GM19193 (cell line): ENCODE results near the gene PLSCR4.

ENCODE experiments used
- POLR2A ChIP-seq: IDR thresholded peaks from 4 replicates; pipeline ENCODE4 v1.6.1; 2011; ENCODE audit not compliant: insufficient read depth, insufficient read length; ENCODE audit errors: extremely low read depth

PLSCR4 gene

DNA sequence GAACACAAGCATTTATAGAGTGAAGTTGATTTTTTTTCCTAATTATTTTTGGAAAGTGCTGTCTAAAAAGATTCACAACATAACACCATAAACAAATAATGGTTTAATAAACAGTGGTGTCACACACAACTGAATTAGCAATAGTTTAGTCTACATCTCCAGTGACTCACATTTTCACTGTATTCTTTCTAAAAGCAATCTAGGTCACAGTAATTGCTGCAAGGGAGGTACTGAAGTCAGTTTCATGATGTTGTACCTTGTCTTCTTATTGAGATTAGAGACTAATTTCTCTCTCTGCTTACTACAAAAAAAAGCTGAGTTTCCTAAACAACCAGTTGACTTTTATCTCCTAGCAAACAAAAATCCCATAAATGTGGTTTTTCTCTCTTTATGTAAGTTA lies 29.6 kb downstream of the PLSCR4 start:
- TF ChIP-seq POLR2A, result no peak

DNA sequence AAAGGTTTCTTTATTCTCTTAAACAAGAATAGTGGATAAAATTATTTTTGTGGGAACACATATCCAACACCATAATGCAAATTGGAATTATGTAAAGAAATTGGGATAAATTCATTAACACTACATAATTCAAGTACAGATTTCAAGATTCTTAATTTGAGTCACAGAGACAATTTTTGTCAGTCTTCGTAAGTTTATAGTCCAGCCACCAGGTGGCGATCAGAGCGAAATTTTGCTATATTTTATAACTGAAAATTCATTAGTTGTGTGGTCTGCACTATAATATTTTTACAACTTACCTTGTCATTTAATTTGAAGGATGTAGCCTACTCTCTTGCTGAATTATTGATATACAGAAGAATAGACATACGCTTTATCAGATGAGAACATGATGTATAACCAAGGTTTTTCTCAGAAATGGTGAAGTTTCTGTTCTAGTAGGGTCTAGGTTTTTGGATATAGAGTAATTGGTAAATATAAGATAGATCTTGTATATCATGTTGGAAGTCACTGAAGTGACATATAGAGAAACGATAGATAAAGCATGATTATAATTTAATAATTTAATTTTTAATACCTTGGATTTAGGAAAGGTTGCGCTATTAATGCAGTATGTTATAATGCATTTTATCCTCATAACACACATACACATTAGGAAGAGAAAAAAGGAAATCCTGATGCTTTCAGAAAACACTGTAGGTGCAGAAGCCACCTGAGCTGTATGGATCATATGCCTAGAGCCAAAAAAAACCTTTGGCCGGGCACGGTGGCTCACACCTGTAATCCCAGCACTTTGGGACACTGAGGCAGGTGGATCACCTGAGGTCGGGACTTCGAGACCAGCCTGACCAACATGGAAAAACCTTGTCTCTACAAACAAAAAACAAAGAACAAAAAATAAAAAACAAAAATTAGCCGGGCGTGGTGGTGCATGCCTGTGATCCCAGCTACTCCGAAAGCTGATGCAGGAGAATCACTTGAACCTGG lies 31.7 kb downstream of the PLSCR4 start:
- no peak for TF ChIP-seq POLR2A

DNA sequence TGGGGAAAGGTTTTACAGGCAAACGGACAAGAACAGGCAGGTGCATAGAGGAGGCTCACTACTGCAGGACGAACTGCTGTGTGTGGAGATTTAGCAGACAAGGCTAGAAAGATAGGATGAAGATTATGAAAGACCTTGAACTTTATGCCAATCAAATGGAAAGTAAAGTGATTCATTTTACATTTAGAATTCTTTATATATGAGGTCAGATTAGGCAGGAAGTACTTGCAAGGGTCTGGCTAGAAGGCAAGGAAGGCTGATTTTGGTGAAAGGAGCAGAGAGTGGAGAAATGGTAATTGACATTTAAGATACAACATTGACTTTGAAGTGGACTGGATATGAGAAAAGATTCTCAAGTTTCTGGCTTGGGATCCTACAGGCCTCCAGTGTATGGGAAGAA lies 33.6 kb downstream of the PLSCR4 start:
- no peak for TF ChIP-seq POLR2A

DNA sequence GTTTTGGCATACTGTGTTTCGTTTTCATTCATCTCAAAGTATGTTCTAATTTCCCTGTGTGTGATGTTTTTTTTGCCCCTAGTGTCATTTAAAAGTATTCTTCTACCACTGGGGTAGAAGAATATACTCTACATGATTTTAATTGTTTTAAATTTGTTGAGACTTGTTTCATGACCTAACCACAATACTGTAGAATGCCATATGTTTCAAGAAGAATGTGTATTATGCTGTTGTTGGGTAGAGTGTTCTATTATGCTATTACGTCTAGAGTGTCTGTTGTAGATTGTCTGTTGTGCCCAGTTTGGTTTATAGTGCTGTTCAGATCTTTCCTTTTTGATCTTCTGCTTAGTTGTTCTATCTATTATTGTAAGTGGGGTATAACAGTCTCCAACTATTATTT lies 36.4 kb downstream of the PLSCR4 start:
- no peak for TF ChIP-seq POLR2A

DNA sequence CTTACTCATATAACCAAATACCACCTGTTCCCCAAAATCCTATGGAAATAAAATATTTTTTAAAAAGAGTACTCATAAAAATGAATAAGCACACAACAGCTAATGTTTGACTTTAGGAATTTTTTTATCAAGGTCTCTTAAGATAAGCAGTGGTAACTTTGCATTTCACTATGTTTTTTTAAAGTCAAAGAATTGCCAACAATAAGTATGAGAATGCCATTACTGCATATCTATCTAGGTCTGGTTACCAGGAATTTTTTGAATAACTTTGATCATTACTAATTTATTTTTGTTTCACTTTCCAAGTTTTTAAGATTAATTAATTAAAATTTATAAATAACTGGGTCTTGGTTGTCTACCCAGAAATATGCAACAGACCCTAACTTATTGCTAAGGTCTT lies 41.5 kb downstream of the PLSCR4 start:
- TF ChIP-seq POLR2A, result no peak

DNA sequence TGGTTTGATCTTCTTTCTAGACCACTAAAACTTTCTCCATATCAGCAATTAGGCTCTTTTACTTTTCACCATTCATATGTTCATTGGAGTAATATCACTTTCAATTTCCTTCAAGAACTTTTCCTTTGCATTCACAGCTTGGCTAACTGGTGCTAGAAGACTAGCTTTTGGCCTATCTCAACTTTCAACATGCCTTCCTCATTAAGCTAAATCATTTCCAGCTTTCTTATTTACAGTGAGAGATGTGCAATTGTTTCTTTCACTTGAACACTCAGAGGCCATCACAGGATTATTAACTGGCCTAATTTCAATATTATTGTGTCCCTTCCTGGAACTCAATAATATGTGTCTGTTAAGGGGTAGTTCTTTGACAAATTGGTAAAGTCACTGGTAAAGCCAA lies 47.1 kb downstream of the PLSCR4 start:
- TF ChIP-seq POLR2A, result no peak

DNA sequence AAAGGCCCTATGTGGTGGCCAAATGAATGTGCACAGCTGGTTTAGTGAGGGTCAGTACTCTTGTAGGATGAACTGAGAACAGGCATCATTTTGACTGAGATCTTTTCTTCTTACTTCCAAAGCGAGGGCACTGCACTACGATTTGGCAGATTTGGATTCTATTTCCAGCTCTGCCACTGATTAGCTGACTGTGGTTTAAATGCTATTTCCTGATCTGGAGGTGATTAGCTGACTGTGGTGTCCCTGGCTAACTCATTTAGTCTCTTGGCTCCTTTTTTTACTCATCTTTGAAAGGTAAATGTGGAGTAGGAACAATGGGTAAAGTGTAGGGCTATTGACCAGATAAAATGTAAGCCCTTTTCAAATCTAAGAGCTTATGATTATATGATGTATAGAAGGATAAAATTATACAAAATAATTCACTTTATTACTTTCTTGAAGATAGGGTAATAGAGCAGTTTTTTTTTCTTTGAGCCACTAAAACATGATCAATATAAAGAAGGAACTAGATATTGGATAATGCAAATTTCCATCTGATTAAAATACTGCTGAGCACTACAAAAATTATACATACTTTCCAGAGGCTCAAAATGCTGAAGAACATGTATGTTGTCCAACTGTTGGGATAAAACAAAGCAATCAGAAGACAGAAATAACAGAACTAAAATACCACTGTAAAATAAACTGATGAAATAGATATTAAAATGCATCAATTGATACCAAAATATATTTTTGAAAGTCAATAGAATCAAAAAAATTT lies 50.3 kb downstream of the PLSCR4 start:
- no peak for TF ChIP-seq POLR2A

DNA sequence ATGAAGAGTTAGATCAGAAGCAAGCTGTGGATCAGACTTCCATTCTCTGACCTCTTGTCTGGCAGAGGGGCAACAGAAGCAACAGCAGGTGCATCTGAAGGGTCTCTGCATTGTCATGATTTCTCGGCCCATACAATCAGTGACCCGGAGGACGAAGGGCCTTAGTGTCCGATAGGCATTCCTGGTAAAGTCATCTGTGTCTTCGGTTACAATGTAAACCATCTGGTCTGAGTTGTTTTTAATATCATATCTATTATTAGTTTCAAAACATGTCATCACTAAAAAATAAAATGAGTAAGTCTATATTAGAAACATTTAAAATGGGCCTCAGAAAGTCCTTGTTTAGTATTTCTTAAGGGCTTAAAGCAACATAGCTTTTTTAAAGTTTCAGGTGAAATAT lies 51.1 kb downstream of the PLSCR4 start:
- no peak for TF ChIP-seq POLR2A

DNA sequence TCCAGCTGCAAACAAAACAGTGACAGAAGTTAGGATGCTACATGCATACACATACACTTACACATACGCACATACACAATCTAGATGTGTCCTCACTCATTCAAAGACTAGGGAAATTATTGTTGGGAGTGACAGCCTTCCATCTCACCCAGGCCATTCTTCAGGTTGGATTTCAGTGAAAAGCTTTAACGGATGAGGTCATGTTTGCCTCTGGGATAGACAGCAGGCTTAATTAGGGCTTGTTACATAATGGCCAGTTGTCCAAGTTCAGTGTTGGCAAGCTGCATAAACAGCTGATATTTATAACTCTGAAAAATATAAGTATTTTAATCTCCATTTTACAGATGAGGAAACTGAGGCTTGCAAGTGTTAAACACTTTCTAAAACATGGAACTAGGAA lies 54.1 kb downstream of the PLSCR4 start:
- no peak for TF ChIP-seq POLR2A

DNA sequence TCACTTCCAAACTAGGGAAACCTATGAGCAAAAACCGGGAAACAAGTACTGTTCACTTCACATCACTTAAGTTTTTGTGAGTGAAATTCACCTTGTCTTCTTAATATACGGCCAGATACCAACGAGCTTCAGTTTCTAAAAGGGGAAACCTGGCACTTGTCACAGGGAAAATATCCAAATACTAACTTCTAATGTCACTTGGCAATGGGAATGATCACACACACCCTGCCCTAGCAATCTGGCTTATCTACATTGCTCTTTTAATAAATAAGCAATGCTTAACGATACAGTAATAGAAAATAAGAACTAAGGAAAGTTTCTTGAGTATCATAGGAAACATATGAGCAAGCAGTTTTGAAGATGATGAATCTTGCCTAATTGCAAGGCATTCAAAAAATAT lies 55.3 kb downstream of the PLSCR4 start:
- TF ChIP-seq POLR2A, result no peak

DNA sequence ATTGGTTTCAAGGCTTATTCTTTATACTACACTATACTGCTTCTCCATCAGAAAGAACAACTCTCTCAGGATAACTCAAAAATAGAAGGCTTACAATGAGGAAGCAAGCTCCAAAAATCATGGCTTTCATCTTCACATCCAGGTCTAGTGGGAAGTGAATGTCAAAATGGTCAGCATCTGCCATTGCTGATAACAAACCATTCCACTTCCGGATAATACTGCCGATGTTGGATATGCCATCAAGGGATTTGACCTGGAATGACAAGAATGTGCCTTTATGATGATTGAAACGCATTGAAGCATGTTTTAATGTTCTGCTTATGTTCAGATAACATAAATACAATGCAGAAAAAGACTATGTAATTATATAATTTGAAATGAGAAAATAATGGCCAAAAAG lies 55.9 kb downstream of the PLSCR4 start:
- no peak for TF ChIP-seq POLR2A

DNA sequence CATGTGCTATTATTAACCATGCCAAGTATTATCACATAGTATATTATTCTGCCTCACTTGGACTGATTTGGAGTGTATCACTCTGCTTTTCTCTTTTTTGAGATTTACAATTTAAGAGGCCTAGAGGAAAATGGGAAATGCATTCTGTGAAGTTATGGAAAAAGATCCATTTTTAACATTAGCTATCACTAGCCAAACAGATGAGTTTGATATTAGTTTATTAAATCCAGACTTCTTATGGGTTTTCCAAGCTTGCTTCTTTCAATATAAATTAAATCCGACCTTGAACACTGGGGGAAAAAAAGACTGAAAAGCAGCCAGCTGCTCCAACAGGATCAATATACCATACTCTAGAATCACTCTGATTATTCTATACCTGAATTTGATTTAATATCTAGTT lies 59.9 kb downstream of the PLSCR4 start:
- TF ChIP-seq POLR2A, result no peak

DNA sequence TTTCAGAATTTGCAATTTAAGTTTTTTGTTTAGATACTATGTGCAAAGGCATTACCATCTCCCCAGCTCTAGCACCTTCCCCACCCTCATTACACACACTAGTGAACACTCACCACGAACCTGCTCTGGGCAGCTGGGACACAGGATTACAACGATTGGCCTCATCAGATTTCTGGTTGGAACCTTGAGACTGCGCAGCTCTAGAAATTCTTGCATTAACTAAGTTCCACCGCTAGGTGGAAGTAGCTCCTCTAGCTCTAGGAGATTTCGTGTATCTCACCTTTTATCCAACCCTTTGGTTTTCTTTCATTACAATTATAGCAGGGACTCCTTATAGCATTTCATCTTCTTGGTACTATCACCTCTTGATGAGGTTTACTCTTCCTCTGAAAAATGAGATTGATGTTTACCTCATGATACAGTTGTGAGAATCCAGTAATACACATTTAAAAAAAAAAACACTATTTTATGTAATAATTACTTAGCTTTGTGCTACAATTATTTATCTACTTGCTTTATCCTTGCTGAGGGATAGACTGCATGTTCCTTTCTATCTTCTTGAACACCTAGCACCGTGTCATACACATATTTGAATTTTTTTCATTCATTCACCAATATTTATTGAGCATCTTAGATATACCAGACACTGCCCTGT lies 61.3 kb downstream of the PLSCR4 start:
- TF ChIP-seq POLR2A, result no peak

DNA sequence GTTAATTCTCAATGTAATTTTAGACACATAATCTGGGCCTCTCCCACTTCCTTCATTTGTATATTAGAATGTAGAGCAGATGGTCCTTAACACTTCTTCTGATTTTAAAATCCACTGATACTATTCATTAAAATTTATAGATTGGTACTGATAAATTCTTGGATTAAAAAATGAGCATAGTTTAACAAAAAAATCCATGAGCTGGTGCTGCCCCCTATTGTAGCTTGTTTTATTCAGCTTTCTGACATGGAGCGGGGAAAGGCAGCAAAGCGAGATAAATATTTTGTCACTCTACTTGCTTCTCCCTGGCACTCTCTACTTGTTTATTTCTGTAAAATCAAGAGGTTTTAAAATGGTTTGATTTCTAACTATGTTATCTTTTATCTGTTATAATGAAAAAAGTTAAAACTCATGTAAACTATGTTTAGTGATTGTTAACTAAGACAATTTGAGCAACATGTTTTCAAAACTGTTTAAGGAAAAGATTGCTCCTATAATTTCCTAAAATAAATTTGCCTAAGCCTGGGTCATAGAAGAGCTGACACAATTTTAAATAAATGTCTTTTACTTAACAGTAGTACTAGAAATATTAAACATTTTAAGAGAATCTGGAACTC lies 63.5 kb downstream of the PLSCR4 start:
- no peak for TF ChIP-seq POLR2A
